GM12874 (cell line): ENCODE results near the gene HOATZ.

Experiments
- TF ChIP-seq, protein P1 (sequence below): IDR thresholded peaks from 2 replicates; pipeline ENCODE4 v1.5.1; 2011; ENCODE audit warnings: low read depth, mild to moderate bottlenecking, control low read depth, low read length, moderate library complexity; ENCODE audit not compliant: insufficient read depth

The HOATZ gene

DNA sequence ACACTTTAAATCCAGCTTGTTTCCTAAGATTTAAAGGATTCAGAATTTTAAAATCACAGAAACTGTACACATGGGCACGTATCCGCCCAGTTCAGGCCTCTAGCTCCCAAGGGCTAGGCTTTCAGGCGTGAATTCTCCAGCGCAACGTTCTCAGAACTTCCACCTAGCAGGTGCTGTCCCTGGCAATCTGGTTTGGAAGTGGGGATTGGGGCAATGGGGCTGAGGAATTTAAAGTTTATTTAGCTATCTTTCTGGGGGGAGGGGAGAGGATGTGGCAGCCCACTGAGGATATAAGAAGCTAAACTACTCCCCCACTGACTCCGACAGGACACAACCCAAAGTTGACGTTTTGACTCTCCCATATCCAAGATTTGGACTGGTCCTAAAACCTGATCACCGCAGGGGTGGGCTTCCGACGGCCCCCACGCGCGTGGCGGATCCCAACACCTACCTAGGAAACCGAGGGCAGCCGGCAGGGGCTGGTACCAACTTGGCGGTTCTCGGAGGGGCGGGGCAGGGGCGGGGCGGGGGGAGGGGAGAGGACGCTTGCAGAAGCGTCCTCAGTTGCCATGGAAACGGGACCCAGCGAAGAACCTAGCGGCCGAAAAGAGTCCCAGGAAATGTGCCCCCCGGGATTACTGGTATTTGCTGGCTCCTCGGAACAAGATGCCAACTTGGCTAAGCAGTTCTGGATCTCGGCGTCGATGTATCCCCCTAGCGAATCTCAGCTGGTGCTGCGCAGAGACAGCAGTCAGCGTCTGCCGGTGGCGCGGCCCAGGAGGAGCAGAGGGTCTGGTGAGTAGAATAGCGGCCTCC, at the start of gene HOATZ:
Gene HOATZ (plus strand): TSS at position 563 of the 816 bp plus-strand sequence. CDS start 7 bp downstream, at position 570.
- TF ChIP-seq, protein P1, sequence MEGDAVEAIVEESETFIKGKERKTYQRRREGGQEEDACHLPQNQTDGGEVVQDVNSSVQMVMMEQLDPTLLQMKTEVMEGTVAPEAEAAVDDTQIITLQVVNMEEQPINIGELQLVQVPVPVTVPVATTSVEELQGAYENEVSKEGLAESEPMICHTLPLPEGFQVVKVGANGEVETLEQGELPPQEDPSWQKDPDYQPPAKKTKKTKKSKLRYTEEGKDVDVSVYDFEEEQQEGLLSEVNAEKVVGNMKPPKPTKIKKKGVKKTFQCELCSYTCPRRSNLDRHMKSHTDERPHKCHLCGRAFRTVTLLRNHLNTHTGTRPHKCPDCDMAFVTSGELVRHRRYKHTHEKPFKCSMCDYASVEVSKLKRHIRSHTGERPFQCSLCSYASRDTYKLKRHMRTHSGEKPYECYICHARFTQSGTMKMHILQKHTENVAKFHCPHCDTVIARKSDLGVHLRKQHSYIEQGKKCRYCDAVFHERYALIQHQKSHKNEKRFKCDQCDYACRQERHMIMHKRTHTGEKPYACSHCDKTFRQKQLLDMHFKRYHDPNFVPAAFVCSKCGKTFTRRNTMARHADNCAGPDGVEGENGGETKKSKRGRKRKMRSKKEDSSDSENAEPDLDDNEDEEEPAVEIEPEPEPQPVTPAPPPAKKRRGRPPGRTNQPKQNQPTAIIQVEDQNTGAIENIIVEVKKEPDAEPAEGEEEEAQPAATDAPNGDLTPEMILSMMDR, result no peak

DNA sequence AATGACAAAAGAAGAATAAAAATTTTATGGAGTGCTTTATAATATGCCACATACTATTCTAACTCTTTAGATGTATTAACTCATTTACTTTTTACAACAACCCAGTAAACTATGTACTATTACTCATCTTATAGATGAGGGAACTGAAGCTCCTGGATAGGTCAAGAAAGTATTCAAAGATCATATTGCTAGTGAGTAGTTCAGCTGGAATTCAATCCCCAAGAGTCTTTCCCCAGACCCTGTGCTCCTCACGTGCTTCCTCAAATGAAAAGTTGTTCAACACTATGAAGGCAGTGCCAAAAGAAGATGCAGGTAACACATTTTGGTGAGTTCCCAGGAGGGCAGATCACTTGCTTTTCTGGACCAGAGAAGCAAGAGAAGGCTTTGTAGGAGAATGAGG, 49.2 kb upstream of the HOATZ start:
- TF ChIP-seq, protein P1, result no peak

DNA sequence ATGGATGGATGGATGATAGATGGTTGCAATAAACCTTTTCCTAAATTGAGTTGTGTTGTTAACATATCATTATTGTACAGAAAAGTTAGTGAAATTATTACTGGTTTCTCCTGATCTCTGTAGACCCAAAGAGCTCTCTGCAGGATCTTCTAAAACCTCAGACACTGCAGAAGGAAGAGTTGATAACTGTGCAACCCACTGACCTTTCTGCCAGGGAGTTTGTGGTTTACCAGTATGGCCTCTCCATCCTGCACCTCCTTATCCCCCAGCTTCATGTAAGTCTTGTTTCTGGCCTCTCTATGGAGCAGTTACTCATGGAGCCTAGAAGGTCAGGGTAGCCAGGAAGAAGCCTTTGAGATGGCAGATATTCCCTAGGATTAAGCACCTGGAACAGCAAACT, 48.0 kb upstream of the HOATZ start:
- TF ChIP-seq, protein P1, result no peak

DNA sequence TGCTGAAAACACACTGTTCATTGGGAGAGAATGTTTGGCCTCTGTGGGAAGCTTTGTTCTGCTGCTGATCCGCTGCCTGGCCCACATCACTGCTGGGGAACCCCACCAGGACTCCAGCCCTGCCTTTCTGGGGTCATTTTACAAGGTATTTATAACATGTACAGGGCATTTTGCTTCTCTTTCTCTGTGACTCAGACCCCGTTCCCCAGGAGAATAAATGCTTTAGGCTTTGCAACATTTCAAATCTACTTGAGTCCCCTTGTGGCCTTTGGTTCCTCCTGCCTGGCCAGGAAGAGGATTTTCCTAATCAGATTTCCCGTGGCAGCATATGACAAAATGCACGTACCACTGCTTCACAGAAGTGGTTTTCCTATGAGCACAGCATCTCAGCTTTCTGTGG, 45.4 kb upstream of the HOATZ start:
- TF ChIP-seq, protein P1, result no peak

DNA sequence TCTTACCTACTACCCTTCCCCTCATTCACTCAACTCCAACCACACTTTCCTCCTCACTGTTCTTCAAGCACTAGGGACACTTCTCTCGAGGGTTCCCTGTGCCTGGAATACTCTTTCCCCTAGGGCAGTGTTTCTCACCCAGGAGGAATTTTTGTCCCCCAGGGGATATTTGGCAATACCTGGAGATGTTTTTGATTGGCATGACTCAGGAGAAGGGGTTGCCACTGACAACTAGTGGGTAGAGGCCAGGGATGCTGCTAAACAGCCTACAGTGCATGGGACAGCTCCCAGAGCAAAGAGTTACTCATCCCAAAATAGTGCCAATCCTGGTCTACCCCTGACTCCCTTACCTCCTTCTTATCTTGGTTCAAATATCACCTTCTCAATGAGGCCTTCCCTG, 42.4 kb upstream of the HOATZ start:
- TF ChIP-seq, protein P1, result no peak

DNA sequence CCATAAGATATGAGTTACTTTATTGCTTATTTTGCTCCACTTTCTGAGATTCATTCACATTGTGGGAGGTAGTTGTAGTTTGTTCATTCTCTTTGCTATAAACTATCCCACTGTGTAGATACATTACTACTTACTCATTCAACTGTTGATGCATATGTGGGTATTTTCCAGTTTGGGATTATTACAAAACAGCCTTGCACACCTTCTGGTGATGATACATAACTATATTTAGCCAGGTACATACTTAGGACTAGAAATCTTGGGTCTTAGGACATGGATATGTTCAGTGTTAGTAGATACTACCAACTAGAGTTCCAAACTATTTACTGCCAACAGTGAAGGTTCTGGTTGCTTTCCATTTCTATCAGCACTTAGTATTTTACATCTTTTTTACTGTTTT, 40.1 kb upstream of the HOATZ start:
- TF ChIP-seq, protein P1, result no peak

DNA sequence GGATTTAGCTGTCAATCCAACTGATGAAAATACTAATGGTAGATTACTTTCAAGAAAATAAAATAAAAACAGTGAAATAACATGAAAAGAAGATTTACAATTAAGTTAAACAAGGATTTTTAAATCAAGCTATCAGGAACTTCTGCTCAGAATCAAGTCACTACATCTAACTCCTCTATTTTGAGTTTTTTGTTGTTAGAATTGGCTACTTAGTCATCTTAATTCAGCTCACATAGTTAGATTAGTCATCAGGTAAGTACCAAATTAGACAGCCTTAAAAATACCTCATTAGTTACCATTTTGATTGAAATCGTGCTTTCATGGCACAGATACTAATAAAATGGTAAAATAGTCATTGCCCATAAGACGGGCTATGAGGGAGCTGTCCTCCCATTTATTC, 38.2 kb upstream of the HOATZ start:
- TF ChIP-seq, protein P1, result no peak
